Breast epithelium (tissue), 4 donors: Measurements from ENCODE around the gene TENT4A. TPM values are rescaled to one million over a fixed set of nuclear protein-coding genes. Genes with fewer than 3 reads are reported as not detected.

Source experiments
- DNase-seq, 2 donors: peaks; one replicate each; pipeline ENCODE4 v3.0.0-alpha.2; 2019; ENCODE audit warnings: low spot score in 2 of 2
- H3K27ac ChIP-seq, 2 donors: fragments of 200-600 bp; sonication (generic) in 1 of 2; one replicate each; pipeline ENCODE4 v1.5.1; 2016 to 2019; ENCODE audit warnings: mild to moderate bottlenecking in 1 of 2
- H3K27me3 ChIP-seq, 2 donors: fragments of 200-600 bp; sonication (generic) in 1 of 2; one replicate each; pipeline versions ENCODE4 v1.5.1 to v1.6.0; 2017 to 2019; ENCODE audit warnings: control low read depth in 1 of 2, mild to moderate bottlenecking in 1 of 2
- H3K36me3 ChIP-seq: fragments of 200-600 bp; one replicate; pipeline ENCODE4 v1.5.1; 2019
- H3K4me1 ChIP-seq, 2 donors: fragments of 200-600 bp; sonication (generic); one replicate each; pipeline ENCODE4 v1.5.1; 2016 to 2019; ENCODE audit warnings: control low read depth in 1 of 2
- H3K4me3 ChIP-seq, 3 donors: fragments of 200-600 bp; sonication (generic); 1 replicate in 2 of 3; 2 replicates in 1 of 3; pipeline ENCODE4 v1.5.1; 2016 to 2019; ENCODE audit warnings: mild to moderate bottlenecking in 3 of 3, moderate library complexity in 2 of 3
- H3K9me3 ChIP-seq, 2 donors: fragments of 200-600 bp; sonication (generic) in 1 of 2; one replicate each; pipeline ENCODE4 v1.5.1; 2016 to 2019; ENCODE audit warnings: control low read depth in 1 of 2
- CTCF ChIP-seq, 3 donors: fragments of 450-650 bp; IDR thresholded peaks; one replicate each; pipeline ENCODE4 v1.5.1; 2016 to 2017; ENCODE audit warnings: antibody characterized with exemption in 3 of 3, mild to moderate bottlenecking in 3 of 3, moderate library complexity in 3 of 3
- POLR2A ChIP-seq: fragments of 450-650 bp; IDR thresholded peaks from one replicate; pipeline ENCODE4 v1.6.1; 2016; ENCODE audit warnings: antibody characterized with exemption, mild to moderate bottlenecking, moderate library complexity
- POLR2AphosphoS5 ChIP-seq, 3 donors: sonication (generic); formaldehyde crosslinking; IDR thresholded peaks; one replicate each; pipeline ENCODE4 v1.6.1; 2017; ENCODE audit warnings: antibody characterized with exemption in 3 of 3
- intact Hi-C: fragments of 100-400 bp; cut with DNase I; formaldehyde crosslinking; loops from one replicate; pipeline ENCODE4 v1.15.1; 2023; ENCODE audit warnings: low total_unique reads
- total RNA-seq, 3 donors: library from RNA; depleted of rRNA; stranded (reverse); fragments of >200 nt; gene quantifications; one replicate each; pipeline ENCODE4 v1.1.0, GENCODE V29; 2016

TENT4A gene
- total RNA-seq, 3 donors from 2014 or later = 24.1 to 26.2 (median 24.8) TPM

- Histone ChIP-seq H3K27ac (no peak overlapping the region), H3K4me3 (no peak overlapping the region), H3K36me3 (no peaks in the 10 kb centered on the region), H3K4me1 (no peaks in the 10 kb centered on the region), H3K27me3 (no peaks in the 10 kb centered on the region), H3K9me3 (no peaks in the 10 kb centered on the region)
- TF ChIP-seq CTCF (IDR thresholded peaks at IDR 0.05) (no peak), POLR2AphosphoS5 (IDR thresholded peaks at IDR 0.05) (no peak), POLR2A (no peak)
- intact Hi-C loops = no loop called here
- DNase-seq = no peak
Observed at GRCh38 chr5:6673963-6674362, 39.3 kb upstream of the TENT4A start.

- Histone ChIP-seq H3K27me3 (no peaks in the 10 kb centered on the region), H3K4me1 (no peaks in the 10 kb centered on the region), H3K27ac (no peak overlapping the region), H3K36me3 (no peaks in the 10 kb centered on the region), H3K9me3 (no peaks in the 10 kb centered on the region), H3K4me3 (no peak overlapping the region)
- TF ChIP-seq CTCF (IDR thresholded peaks at IDR 0.05) (no peak), POLR2AphosphoS5 (IDR thresholded peaks at IDR 0.05) (no peak), POLR2A (no peak)
- intact Hi-C loops = no loop called here
- DNase-seq = no peak
Observed at GRCh38 chr5:6674421-6674820, 38.8 kb upstream of the TENT4A start.

- Histone ChIP-seq H3K4me3 (no peak overlapping the region), H3K36me3 (no peaks in the 10 kb centered on the region), H3K9me3 (no peaks in the 10 kb centered on the region), H3K4me1 (no peaks in the 10 kb centered on the region), H3K27me3 (no peaks in the 10 kb centered on the region), H3K27ac (no peak overlapping the region)
- no peak for DNase-seq
- intact Hi-C loops = no loop called here
- TF ChIP-seq CTCF (IDR thresholded peaks at IDR 0.05) = no peak
- no peak for TF ChIP-seq POLR2A
- TF ChIP-seq POLR2AphosphoS5 (IDR thresholded peaks at IDR 0.05) = no peak
Observed at GRCh38 chr5:6674886-6675285, 38.3 kb upstream of the TENT4A start.

- no peaks in the 10 kb centered on the region for H3K27me3 ChIP-seq
- H3K4me3 ChIP-seq = no peak overlapping the region
- no peak for DNase-seq
- H3K4me1 ChIP-seq = no peaks in the 10 kb centered on the region
- TF ChIP-seq POLR2AphosphoS5 (IDR thresholded peaks at IDR 0.05) (no peak), POLR2A (no peak)
- no peaks in the 10 kb centered on the region for H3K36me3 ChIP-seq
- H3K27ac ChIP-seq = no peak overlapping the region
- H3K9me3 ChIP-seq = no peaks in the 10 kb centered on the region
- intact Hi-C loops = no loop called here
Observed at GRCh38 chr5:6675784-6676491, 37.3 kb upstream of the TENT4A start.

GRCh38 chr5:6676702-6677101 lies 36.5 kb upstream of the TENT4A start:
- DNase-seq = no peak
- intact Hi-C loops = no loop called here
- Histone ChIP-seq H3K9me3 (no peaks in the 10 kb centered on the region), H3K4me1 (no peaks in the 10 kb centered on the region), H3K27me3 (no peaks in the 10 kb centered on the region), H3K36me3 (no peaks in the 10 kb centered on the region), H3K4me3 (no peak overlapping the region), H3K27ac (no peak overlapping the region)
- no peak for TF ChIP-seq POLR2AphosphoS5 (IDR thresholded peaks at IDR 0.05)
- no peak for TF ChIP-seq POLR2A
- no peak for TF ChIP-seq CTCF (IDR thresholded peaks at IDR 0.05)
